Measurements from ENCODE around the gene FAM168A. TPM values are rescaled to one million over a fixed set of nuclear protein-coding genes. Genes with fewer than 3 reads are reported as not detected.
A peak's percentile ranks its signal among the peaks of the same experiment; 100 is the strongest.

The FAM168A gene
- total and polyA plus RNA-seq, 7 donors: 5.3 to 28.6 (median 18.1) TPM

DNA sequence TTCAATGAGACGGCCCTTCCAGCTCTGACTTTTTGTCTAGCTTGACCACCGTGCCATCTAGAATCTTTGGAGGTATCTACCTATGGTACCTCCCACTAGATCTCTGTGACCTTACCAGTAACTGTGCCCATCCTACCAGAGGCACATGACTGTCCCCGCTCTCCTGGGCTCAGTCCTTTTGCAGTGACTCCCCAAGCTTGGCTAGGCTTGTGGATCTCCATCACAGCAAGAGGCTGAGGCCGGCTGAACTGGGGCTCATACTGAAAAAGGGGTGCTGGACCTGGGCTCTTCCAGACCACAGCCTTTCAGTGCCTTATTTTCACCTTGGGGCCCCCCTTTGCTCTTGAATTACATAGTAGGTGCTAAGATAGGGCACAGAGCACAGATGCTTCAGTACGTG lies 194.4 kb downstream of the FAM168A start:
- TF ChIP-seq, protein P1, sequence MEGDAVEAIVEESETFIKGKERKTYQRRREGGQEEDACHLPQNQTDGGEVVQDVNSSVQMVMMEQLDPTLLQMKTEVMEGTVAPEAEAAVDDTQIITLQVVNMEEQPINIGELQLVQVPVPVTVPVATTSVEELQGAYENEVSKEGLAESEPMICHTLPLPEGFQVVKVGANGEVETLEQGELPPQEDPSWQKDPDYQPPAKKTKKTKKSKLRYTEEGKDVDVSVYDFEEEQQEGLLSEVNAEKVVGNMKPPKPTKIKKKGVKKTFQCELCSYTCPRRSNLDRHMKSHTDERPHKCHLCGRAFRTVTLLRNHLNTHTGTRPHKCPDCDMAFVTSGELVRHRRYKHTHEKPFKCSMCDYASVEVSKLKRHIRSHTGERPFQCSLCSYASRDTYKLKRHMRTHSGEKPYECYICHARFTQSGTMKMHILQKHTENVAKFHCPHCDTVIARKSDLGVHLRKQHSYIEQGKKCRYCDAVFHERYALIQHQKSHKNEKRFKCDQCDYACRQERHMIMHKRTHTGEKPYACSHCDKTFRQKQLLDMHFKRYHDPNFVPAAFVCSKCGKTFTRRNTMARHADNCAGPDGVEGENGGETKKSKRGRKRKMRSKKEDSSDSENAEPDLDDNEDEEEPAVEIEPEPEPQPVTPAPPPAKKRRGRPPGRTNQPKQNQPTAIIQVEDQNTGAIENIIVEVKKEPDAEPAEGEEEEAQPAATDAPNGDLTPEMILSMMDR (IDR thresholded peaks at IDR 0.05): no peak
- Histone ChIP-seq H3K9me3 (no peaks in the 10 kb centered on the region), H3K36me3 (ENCODE audit: insufficient read depth in 1 of 2, low read depth in 1 of 2) (peaks cover 0 to 40% of the 10 kb centered on the region in 2 donors), H3K27ac (peak overlapping the region; percentile 13), H3K4me3 (no peak overlapping the region), H3K4me1 (peaks cover 6% of the 10 kb centered on the region), H3K27me3 (ENCODE audit: insufficient read depth in 3 of 3, low read length in 2 of 3) (no peaks in the 10 kb centered on the region)
- intact Hi-C loops (cut with DNase I): no loop called here
- WGBS, 3 donors: 85 to 94% (median 89%) methylated on average over 5 of the region's 5 CpGs
- no peak for DNase-seq
- peak in 2 of 4 donors; percentile 4 to 7 for ATAC-seq

DNA sequence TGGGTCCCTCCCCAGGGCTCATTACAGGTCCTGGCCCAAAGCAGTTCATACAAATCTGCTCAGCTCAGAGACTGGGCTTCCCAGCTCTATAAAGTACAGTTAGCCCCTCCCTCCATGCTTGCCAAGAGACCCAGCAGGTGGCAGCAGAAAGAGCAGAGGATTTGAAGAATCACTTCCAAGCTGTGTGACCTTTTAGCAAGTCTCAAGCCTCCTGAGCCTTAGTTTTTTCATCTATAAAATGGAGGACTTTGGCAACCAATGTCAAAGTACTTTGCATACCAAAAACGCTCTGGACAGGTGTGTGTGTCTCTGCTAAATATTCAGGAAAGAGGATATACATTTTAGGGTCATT lies 195.1 kb downstream of the FAM168A start:
- intact Hi-C loops (cut with DNase I): no loop called here
- ATAC-seq (no peak), DNase-seq (no peak)
- Histone ChIP-seq H3K4me3 (no peak overlapping the region), H3K27me3 (ENCODE audit: insufficient read depth in 3 of 3, low read length in 2 of 3) (no peaks in the 10 kb centered on the region), H3K4me1 (peaks cover 6% of the 10 kb centered on the region), H3K27ac (no peak overlapping the region), H3K36me3 (ENCODE audit: insufficient read depth in 1 of 2, low read depth in 1 of 2) (peaks cover 0 to 33% of the 10 kb centered on the region in 2 donors), H3K9me3 (no peaks in the 10 kb centered on the region)
- TF ChIP-seq, protein P1 (IDR thresholded peaks at IDR 0.05): no peak
- WGBS, 3 donors: 58 to 92% (median 66%) methylated on average over 1 of the region's 1 CpG

DNA sequence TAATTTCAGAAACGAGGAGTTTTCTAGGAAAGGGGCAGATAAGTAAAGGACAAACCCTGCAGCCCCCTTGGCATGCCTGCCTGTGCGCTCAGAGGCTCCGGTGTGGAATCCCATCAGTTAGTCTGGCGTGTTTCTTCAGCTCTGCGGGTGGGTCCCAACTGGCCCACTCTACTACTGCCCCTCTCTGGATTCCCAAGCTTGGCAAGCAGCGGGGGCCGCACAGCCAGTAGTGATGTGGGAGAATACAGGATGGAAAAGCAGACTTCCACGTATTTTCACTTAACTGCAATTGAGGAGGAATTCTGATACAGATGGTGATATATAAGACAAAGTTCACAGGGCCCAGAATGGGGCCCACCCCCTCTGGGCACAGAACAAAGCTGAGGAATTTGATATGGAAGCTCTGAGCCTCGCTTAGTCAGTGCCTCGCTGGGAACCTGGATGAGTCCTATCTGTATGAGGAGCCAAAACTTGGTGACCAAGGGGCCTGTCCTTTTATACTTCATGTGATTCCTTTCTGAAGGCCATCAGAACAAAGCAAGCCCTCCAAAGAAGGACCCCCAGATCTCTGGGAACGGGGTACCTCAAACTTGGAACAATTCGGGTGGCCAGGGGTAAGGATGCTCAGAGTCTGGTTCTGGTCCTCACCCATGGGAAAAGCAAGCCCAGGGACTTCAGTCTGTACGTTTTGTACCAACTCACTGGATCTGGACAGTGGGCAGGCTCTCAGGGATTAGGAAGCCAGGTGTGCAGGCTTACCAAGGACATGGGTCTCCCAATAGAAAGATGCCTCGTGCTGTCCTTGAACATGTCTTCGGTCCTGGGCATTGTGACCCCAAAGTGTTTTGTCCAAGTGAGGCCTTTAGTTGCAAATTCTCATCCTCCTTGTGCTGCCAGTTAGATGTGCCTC lies 195.7 kb downstream of the FAM168A start:
- H3K36me3 ChIP-seq (ENCODE audit: insufficient read depth in 1 of 2, low read depth in 1 of 2): peaks cover 0 to 27% of the 10 kb centered on the region in 2 donors
- H3K27ac ChIP-seq: no peak overlapping the region

DNA sequence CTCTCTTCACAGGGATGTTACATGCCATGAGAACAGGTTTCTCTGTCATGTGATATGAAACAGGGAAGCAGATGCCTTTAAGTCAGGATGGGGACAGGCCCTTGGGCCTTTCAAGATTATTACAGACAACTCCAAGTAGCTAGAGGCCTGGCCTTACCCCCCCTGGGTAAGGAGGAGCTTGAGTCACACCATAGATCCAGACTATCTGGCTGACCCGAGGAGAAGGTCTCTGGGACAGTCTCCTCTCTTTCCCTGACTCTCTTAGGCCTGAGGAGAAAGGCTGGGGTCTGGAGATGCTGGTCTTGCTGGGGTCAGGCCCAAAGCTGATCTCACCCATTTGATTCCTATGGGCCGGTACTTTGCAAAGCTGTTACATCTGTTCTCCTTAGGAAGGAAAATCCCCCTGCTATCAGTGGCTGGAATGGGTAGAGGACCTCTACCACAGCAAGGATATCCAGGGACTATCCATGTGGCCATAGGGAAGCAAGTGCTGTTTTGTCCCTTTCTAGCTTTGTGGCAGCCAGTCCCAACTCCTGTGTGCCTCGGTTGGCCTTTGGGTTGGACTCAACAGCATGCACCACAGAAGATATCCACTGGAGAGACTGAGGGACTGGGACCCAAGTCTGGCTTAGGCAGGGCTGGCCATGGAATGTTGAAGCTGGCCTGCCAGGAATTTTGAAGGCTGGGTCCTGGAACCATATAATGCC lies 196.5 kb downstream of the FAM168A start:
- DNase-seq (no peak), ATAC-seq (no peak)
- intact Hi-C loops (cut with DNase I): no loop called here
- Histone ChIP-seq H3K27ac (no peak overlapping the region), H3K4me1 (peaks cover 15% of the 10 kb centered on the region), H3K36me3 (ENCODE audit: insufficient read depth in 1 of 2, low read depth in 1 of 2) (peaks cover 0 to 19% of the 10 kb centered on the region in 2 donors), H3K4me3 (no peak overlapping the region), H3K9me3 (no peaks in the 10 kb centered on the region), H3K27me3 (ENCODE audit: insufficient read depth in 3 of 3, low read length in 2 of 3) (no peaks in the 10 kb centered on the region)
- 80 to 88% (median 82%) methylated on average over 3 of the region's 3 CpGs for WGBS, 3 donors
- TF ChIP-seq, protein P1 (IDR thresholded peaks at IDR 0.05): no peak

More for the DNA sequence above, 195.7 kb downstream of the FAM168A start:
- TF ChIP-seq, protein P1 (IDR thresholded peaks at IDR 0.05): no peak
- Histone ChIP-seq H3K27me3 (ENCODE audit: insufficient read depth in 3 of 3, low read length in 2 of 3) (no peaks in the 10 kb centered on the region), H3K4me3 (no peak overlapping the region), H3K4me1 (peaks cover 7% of the 10 kb centered on the region), H3K9me3 (no peaks in the 10 kb centered on the region)
- WGBS, 3 donors: 72 to 86% (median 75%) methylated on average over 15 of the region's 15 CpGs
- intact Hi-C loops (cut with DNase I): no loop called here
- ATAC-seq (peak in 2 of 4 donors; percentile 23 to 25), DNase-seq (no peak)
